Neural cell (in vitro differentiated cells): ENCODE data around the gene CNTD1. TPM values are rescaled to one million over a fixed set of nuclear protein-coding genes. Genes with fewer than 3 reads are reported as not detected.

Experiments used
- H2AFZ ChIP-seq: fragments of 200-600, 300-800 bp; sonication (generic), shearing (Covaris generic); 2 replicates; pipeline ENCODE4 v1.6.0; 2014; ENCODE audit warnings: low read depth, mild to moderate bottlenecking, antibody characterized with exemption, low read length, moderate library complexity
- H3F3A ChIP-seq: fragments of 200-600 bp; shearing (Covaris generic); 2 replicates; pipeline ENCODE4 v1.6.1; 2016; ENCODE audit warnings: mild to moderate bottlenecking, moderate library complexity, mixed read lengths, antibody characterized with exemption, low read length; ENCODE audit not compliant: insufficient read depth, poor library complexity, severe bottlenecking
- H3K27ac ChIP-seq: fragments of 200-600, 300-800 bp; sonication (generic), shearing (Covaris generic); 2 replicates; pipeline ENCODE4 v1.5.1; 2014; ENCODE audit warnings: mild to moderate bottlenecking, low read length, moderate library complexity
- H3K27me3 ChIP-seq: fragments of 300-800, 200-600 bp; sonication (generic), shearing (Covaris generic); 2 replicates; pipeline ENCODE4 v1.6.0; 2014; ENCODE audit warnings: mild to moderate bottlenecking, low read depth, low read length, moderate library complexity; ENCODE audit not compliant: insufficient read depth
- H3K36me3 ChIP-seq: fragments of 300-800, 200-600 bp; sonication (generic), shearing (Covaris generic); 2 replicates; pipeline ENCODE4 v1.5.1; 2014; ENCODE audit warnings: mild to moderate bottlenecking, antibody characterized with exemption, low read length, moderate library complexity; ENCODE audit not compliant: insufficient read depth
- H3K4me2 ChIP-seq: fragments of 300-800, 200-600 bp; sonication (generic), shearing (Covaris generic); 2 replicates; pipeline ENCODE4 v1.6.0; 2014; ENCODE audit warnings: mild to moderate bottlenecking, low read length
- H3K4me3 ChIP-seq: fragments of 300-800, 200-600 bp; sonication (generic), shearing (Covaris generic); 2 replicates; pipeline ENCODE4 v1.5.1; 2014; ENCODE audit warnings: mild to moderate bottlenecking, low read length, moderate library complexity
- H3K79me2 ChIP-seq: fragments of 200-600 bp; shearing (Covaris generic); replicated peaks from 2 replicates; pipeline ENCODE4 v1.6.0; 2014; ENCODE audit warnings: mild to moderate bottlenecking, low read length, moderate library complexity; ENCODE audit not compliant: insufficient read depth
- H3K9ac ChIP-seq: fragments of 300-800, 200-600 bp; sonication (generic), shearing (Covaris generic); 2 replicates; pipeline ENCODE4 v1.6.1; 2016; ENCODE audit warnings: mild to moderate bottlenecking, low read length, mixed read lengths
- H3K9me2 ChIP-seq: fragments of 200-600 bp; shearing (Covaris generic); 2 replicates; pipeline ENCODE4 v1.6.1; 2016; ENCODE audit warnings: mild to moderate bottlenecking, low read length, mixed read lengths; ENCODE audit not compliant: insufficient read depth
- H3K9me3 ChIP-seq: fragments of 200-600, 300-800 bp; sonication (generic), shearing (Covaris generic); 2 replicates; pipeline ENCODE4 v1.6.1; 2016; ENCODE audit warnings: mild to moderate bottlenecking, mixed run types, low read length, moderate library complexity, mixed read lengths
- H4K20me1 ChIP-seq: fragments of 200-600 bp; shearing (Covaris generic); 2 replicates; pipeline ENCODE4 v1.6.1; 2016; ENCODE audit warnings: mild to moderate bottlenecking, mixed run types; ENCODE audit not compliant: insufficient read depth
- EP300 ChIP-seq: fragments of 450-650 bp; conservative IDR thresholded peaks from 2 replicates; pipeline ENCODE4 v1.6.1; 2014; ENCODE audit warnings: antibody characterized with exemption, mild to moderate bottlenecking, moderate library complexity; ENCODE audit not compliant: poor library complexity, severe bottlenecking
- EZH2 ChIP-seq: fragments of 200-600, 300-800 bp; shearing (Covaris generic), sonication (generic); IDR thresholded peaks from 2 replicates; pipeline ENCODE4 v1.6.1; 2014; ENCODE audit warnings: antibody characterized with exemption, low read length, borderline replicate concordance, mild to moderate bottlenecking; ENCODE audit not compliant: insufficient read depth, poor library complexity, severe bottlenecking
- MXI1 ChIP-seq: fragments of 450-650 bp; conservative IDR thresholded peaks from 2 replicates; pipeline ENCODE4 v1.6.1; 2014; ENCODE audit warnings: antibody characterized with exemption, mild to moderate bottlenecking; ENCODE audit not compliant: poor library complexity, severe bottlenecking
- POLR2AphosphoS5 ChIP-seq: IDR thresholded peaks from 2 replicates; pipeline ENCODE4 v1.6.1; 2012
- RAD21 ChIP-seq: fragments of 450-650 bp; conservative IDR thresholded peaks from 2 replicates; pipeline ENCODE4 v1.6.1; 2014; ENCODE audit warnings: antibody characterized with exemption, mild to moderate bottlenecking, moderate library complexity
- SMC3 ChIP-seq: fragments of 450-650 bp; conservative IDR thresholded peaks from 2 replicates; pipeline ENCODE4 v1.6.1; 2014; ENCODE audit warnings: antibody characterized with exemption, mild to moderate bottlenecking, moderate library complexity; ENCODE audit not compliant: poor library complexity
- TAF1 ChIP-seq: IDR thresholded peaks from 2 replicates; pipeline ENCODE4 v1.6.1; 2012; ENCODE audit warnings: low read depth
- polyA plus RNA-seq: library from polyadenylated mRNA; depleted of rRNA; stranded (reverse); fragments of >200 nt; gene quantifications from 2 replicates; pipeline ENCODE4 v1.2.3, GENCODE V29; 2014
- TF ChIP-seq, protein P1 (sequence below): IDR thresholded peaks from 2 replicates; pipeline ENCODE4 v1.6.1; 2012; ENCODE audit warnings: borderline replicate concordance
- TF ChIP-seq, protein P2 (sequence below): fragments of 450-650 bp; IDR thresholded peaks from 2 replicates; pipeline ENCODE4 v1.5.1; 2014; ENCODE audit warnings: antibody characterized with exemption, mild to moderate bottlenecking, moderate library complexity; ENCODE audit not compliant: poor library complexity, severe bottlenecking

Gene CNTD1
- polyA plus RNA-seq, 1 donor from 2014 or later = 0.21 TPM

DNA sequence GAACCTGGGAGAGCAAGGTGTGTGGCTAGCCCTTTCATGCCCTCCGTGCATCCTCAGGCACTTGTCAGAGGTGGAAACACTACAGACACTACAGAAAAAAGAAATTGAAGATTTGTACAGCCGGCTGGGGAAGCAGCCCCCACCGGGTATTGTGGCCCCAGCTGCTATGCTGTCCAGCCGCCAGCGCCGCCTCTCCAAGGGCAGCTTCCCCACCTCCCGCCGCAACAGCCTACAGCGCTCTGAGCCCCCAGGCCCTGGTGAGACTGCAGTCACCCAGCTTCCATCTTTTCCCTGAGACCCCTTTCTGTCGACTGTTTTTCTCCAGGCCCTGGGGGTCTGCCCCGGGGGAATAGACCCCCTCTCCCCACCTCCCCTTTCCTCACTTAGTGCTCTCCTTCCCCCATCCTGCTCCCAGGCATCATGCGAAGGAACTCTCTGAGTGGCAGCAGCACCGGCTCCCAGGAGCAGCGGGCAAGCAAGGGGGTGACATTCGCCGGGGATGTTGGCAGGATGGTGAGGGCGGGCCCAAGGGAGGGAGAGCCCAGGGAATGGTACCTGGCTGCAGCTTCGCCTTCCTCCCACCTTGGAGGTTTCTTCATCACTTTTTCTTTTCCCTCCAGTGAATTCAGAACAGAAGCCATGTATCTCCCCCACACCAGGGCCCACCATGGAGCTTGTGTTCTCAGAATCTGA, 2.4 kb upstream of the CNTD1 start:
- no peak overlapping the region for H3K4me2 ChIP-seq
- no peaks in the 10 kb centered on the region for H3K9me2 ChIP-seq
- no peaks in the 10 kb centered on the region for H3K36me3 ChIP-seq
- TF ChIP-seq TAF1 = no peak
- TF ChIP-seq EP300 = no peak
- H3K4me3 ChIP-seq = no peak overlapping the region
- H3F3A ChIP-seq = no peaks in the 10 kb centered on the region
- peaks cover 14% of the 10 kb centered on the region for H3K79me2 ChIP-seq
- no peaks in the 10 kb centered on the region for H3K9me3 ChIP-seq
- H4K20me1 ChIP-seq = no peaks in the 10 kb centered on the region
- no peak overlapping the region for H3K27ac ChIP-seq
- H3K9ac ChIP-seq = no peak overlapping the region
- no peaks in the 10 kb centered on the region for H3K27me3 ChIP-seq
- H2AFZ ChIP-seq = no peak overlapping the region

DNA sequence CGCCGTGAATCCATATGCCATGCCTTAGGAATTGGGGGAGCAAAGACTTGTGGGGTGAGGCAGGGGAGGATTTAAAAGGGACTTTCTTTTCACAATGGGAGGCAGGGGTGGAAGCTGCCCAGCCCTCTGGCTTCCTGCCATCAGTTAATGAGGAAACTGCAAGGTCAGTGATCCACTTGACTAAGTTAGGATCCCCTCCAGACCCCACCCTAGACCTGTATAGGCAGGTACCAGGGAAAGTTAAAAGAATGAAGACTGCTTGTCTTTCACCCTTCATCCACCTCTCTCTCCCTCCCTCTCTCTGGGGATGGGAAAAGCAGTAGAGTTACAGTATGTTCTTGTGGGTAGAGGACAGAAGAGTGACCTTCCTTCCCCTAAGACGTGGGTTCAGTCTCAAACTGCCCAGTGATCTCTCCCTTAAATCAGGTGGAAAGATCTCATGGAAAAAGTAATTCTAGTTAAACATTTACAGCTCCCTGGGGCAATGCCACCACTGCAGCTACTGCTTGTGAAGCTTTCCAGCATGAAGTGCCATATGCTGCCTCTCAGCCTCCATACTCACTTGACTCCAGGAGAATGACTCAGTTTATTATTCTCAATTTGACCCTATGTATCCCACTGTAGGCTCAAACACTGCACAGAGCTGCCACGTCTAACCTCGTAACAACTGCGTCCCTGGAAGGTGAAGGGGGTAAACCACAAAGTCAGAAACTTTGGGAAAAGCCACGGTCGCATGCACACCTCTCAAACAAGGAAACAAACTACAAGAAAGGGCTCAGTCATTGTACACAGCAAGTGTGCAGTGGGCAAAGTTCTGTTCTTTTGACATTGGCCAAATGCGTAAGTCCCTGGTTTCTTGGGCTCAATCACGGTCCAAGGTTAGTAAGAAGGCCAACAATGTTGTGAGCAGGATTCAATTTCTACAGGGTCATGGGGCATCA, 1.3 kb upstream of the CNTD1 start:
- no peak overlapping the region for H2AFZ ChIP-seq
- no peaks in the 10 kb centered on the region for H3F3A ChIP-seq

More for the DNA sequence above, 1.3 kb upstream of the CNTD1 start:
- no peak overlapping the region for H3K27ac ChIP-seq
- H3K36me3 ChIP-seq = no peaks in the 10 kb centered on the region
- peaks cover 3% of the 10 kb centered on the region for H3K27me3 ChIP-seq
- peak overlapping the region; percentile 77 for H3K9ac ChIP-seq
- peak overlapping the region; percentile 74 for H3K4me3 ChIP-seq
- H3K9me2 ChIP-seq = no peaks in the 10 kb centered on the region
- no peak for TF ChIP-seq EP300
- no peak for TF ChIP-seq TAF1
- no peak for TF ChIP-seq POLR2AphosphoS5
- no peak for TF ChIP-seq MXI1
- no peak for TF ChIP-seq RAD21
- TF ChIP-seq, protein P1, sequence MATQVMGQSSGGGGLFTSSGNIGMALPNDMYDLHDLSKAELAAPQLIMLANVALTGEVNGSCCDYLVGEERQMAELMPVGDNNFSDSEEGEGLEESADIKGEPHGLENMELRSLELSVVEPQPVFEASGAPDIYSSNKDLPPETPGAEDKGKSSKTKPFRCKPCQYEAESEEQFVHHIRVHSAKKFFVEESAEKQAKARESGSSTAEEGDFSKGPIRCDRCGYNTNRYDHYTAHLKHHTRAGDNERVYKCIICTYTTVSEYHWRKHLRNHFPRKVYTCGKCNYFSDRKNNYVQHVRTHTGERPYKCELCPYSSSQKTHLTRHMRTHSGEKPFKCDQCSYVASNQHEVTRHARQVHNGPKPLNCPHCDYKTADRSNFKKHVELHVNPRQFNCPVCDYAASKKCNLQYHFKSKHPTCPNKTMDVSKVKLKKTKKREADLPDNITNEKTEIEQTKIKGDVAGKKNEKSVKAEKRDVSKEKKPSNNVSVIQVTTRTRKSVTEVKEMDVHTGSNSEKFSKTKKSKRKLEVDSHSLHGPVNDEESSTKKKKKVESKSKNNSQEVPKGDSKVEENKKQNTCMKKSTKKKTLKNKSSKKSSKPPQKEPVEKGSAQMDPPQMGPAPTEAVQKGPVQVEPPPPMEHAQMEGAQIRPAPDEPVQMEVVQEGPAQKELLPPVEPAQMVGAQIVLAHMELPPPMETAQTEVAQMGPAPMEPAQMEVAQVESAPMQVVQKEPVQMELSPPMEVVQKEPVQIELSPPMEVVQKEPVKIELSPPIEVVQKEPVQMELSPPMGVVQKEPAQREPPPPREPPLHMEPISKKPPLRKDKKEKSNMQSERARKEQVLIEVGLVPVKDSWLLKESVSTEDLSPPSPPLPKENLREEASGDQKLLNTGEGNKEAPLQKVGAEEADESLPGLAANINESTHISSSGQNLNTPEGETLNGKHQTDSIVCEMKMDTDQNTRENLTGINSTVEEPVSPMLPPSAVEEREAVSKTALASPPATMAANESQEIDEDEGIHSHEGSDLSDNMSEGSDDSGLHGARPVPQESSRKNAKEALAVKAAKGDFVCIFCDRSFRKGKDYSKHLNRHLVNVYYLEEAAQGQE = no peak
- TF ChIP-seq, protein P2, sequence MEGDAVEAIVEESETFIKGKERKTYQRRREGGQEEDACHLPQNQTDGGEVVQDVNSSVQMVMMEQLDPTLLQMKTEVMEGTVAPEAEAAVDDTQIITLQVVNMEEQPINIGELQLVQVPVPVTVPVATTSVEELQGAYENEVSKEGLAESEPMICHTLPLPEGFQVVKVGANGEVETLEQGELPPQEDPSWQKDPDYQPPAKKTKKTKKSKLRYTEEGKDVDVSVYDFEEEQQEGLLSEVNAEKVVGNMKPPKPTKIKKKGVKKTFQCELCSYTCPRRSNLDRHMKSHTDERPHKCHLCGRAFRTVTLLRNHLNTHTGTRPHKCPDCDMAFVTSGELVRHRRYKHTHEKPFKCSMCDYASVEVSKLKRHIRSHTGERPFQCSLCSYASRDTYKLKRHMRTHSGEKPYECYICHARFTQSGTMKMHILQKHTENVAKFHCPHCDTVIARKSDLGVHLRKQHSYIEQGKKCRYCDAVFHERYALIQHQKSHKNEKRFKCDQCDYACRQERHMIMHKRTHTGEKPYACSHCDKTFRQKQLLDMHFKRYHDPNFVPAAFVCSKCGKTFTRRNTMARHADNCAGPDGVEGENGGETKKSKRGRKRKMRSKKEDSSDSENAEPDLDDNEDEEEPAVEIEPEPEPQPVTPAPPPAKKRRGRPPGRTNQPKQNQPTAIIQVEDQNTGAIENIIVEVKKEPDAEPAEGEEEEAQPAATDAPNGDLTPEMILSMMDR = no peak
- TF ChIP-seq EZH2 = no peak
- TF ChIP-seq SMC3 = no peak
- no peaks in the 10 kb centered on the region for H4K20me1 ChIP-seq
- H3K79me2 ChIP-seq = peaks cover 14% of the 10 kb centered on the region
- H3K9me3 ChIP-seq = no peaks in the 10 kb centered on the region
- H3K4me2 ChIP-seq = peak overlapping the region; percentile 83
